ENCODE results near the gene TMEM259. TPM values are rescaled to one million over a fixed set of nuclear protein-coding genes. Genes with fewer than 3 reads are reported as not detected.

Gene TMEM259
- total and polyA plus RNA-seq, 2 experiments from 2014 or later = 82.8 to 196 TPM

DNA sequence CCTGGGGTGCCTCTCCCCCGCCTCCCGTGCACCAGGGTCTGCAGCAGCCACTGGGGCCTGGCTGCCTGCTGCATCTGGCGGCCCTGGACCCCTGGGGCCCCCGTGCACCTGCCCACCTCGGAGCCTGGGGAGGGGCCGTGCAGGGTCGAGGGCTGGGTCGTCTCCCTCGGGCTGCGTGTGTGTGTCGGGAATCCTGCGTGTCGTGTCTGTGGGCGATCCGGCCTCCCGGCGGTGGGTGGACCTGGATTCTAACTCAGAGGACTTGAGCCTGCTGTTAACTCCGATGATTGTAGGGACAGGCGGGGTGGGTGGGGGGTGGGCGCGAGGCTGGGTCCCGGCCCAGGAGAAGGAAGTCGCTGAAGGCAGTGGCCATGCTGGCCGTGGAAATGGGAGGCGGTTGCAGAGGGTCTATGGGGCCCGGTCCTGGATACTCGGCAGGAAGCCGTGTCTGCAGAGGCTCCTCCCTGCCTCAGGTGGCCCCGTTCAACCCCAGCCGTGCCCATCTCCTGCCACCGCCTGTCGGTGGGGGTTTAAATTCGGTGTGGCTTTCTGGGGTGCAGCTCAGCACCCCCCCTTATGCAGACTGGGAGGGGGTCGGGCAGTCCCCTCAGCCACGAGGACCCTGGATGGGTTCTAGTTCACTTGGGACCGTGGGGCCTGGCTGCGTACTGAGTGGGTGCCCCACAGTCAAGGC is 46.2 kb downstream of the TMEM259 start (continued):
- TF ChIP-seq ZNF462 (CRISPR knock-in tag; IDR thresholded peaks at IDR 0.05) (no peak), STAT1 (IDR thresholded peaks at IDR 0.05; ENCODE audit: unreplicated experiment) (no peak), NANOG (IDR thresholded peaks at IDR 0.05; ENCODE audit: borderline replicate concordance) (no peak), ZNF331 (CRISPR knock-in tag; IDR thresholded peaks at IDR 0.05; ENCODE audit: low read depth) (no peak), ETS1 (IDR thresholded peaks at IDR 0.05) (no peak)

GRCh38 chr19:973726-974563 is 47.0 kb downstream of the TMEM259 start:
- Mint-ChIP-seq H3K27ac (no peak overlapping the region), H3K27me3 (ENCODE audit: insufficient read depth, low read depth, poor library complexity) (peaks cover 9% of the 10 kb centered on the region), H3K36me3 (ENCODE audit: low read depth) (peaks cover 35% of the 10 kb centered on the region), H3K4me1 (0 out of 3 replicates have a peak, but pooled peaks cover 4% of the 10 kb centered on the region), H3K9me3 (peaks cover 19% of the 10 kb centered on the region), H3K4me3 (no peak overlapping the region)
- peaks cover 22% of the 10 kb centered on the region for H3K36me3 ChIP-seq (ENCODE audit: insufficient read depth)
- H3K4me1 ChIP-seq (ENCODE audit: insufficient read depth) = peaks cover 3% of the 10 kb centered on the region; the same call in 1 of the 2 replicates
- H3K27me3 ChIP-seq (ENCODE audit: insufficient read depth) = no peaks in the 10 kb centered on the region
- H3K9me2 ChIP-seq (ENCODE audit: insufficient read depth) = no peaks in the 10 kb centered on the region
- H3K4me2 ChIP-seq = no peak overlapping the region
- no peaks in the 10 kb centered on the region for H3K79me2 ChIP-seq (replicated peaks; ENCODE audit: insufficient read depth)
- no peak for DNase-seq (ENCODE audit: low spot score)
- no peak overlapping the region for H3K4me3 ChIP-seq
- H3K27ac ChIP-seq (ENCODE audit: low read depth) = no peak overlapping the region
- peaks cover 6% of the 10 kb centered on the region; the same call in 1 of the 2 replicates for H3F3A ChIP-seq (replicated peaks; ENCODE audit: low read depth)
- no peaks in the 10 kb centered on the region for H4K20me1 ChIP-seq (replicated peaks; ENCODE audit: insufficient read depth)
- no peak overlapping the region for H2AFZ ChIP-seq
- no peak for ATAC-seq
- TF ChIP-seq ZNF462 (CRISPR knock-in tag; IDR thresholded peaks at IDR 0.05) = no peak

All from GM23338 (cell line).